ENCODE measurements around the gene SMARCC2. TPM values are rescaled to one million over a fixed set of nuclear protein-coding genes. Genes with fewer than 3 reads are reported as not detected.
A peak's percentile ranks its signal among the peaks of the same experiment; 100 is the strongest.

The SMARCC2 gene
- total RNA-seq, 2 experiments from 2014 or later: 68.3 to 137 TPM

DNA sequence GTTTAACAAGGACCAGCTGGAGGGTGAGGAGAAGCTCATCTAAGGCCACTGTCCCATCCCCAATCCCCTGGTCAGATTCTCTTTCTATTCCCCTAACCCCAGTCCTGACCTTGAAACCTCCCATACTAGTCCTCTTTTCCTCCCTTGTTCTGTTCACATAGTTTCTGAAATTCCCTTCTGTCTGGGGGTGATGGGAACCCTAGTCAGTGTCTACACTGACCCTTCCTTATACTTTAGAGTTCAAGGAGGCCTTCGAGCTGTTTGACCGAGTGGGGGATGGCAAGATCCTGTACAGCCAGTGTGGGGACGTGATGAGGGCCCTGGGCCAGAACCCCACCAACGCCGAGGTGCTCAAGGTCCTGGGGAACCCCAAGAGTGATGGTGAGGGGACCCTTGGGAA, 34.5 kb downstream of the SMARCC2 start:
- TF ChIP-seq, protein P1, sequence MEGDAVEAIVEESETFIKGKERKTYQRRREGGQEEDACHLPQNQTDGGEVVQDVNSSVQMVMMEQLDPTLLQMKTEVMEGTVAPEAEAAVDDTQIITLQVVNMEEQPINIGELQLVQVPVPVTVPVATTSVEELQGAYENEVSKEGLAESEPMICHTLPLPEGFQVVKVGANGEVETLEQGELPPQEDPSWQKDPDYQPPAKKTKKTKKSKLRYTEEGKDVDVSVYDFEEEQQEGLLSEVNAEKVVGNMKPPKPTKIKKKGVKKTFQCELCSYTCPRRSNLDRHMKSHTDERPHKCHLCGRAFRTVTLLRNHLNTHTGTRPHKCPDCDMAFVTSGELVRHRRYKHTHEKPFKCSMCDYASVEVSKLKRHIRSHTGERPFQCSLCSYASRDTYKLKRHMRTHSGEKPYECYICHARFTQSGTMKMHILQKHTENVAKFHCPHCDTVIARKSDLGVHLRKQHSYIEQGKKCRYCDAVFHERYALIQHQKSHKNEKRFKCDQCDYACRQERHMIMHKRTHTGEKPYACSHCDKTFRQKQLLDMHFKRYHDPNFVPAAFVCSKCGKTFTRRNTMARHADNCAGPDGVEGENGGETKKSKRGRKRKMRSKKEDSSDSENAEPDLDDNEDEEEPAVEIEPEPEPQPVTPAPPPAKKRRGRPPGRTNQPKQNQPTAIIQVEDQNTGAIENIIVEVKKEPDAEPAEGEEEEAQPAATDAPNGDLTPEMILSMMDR (conservative IDR thresholded peaks at IDR 0.05; ENCODE audit: low read length): no peak
- TF ChIP-seq EZH2phosphoT487 (IDR thresholded peaks at IDR 0.05; ENCODE audit: borderline replicate concordance, low read depth, low read length): no peak
- H2AFZ ChIP-seq (ENCODE audit: low read length): no peak overlapping the region
- H3K27ac ChIP-seq (ENCODE audit: low read depth, low read length, poor library complexity, severe bottlenecking): no peak overlapping the region
- H3K4me3 ChIP-seq (ENCODE audit: low read depth, low read length, poor library complexity, severe bottlenecking): no peak overlapping the region
- H4K20me1 ChIP-seq (ENCODE audit: insufficient read depth, low read length): peaks cover 3% of the 10 kb centered on the region; the same call in 1 of the 2 replicates
- no peaks in the 10 kb centered on the region for H3K9me2 ChIP-seq (ENCODE audit: insufficient read depth, low read length)
- CTCF ChIA-PET (ENCODE audit: unreplicated experiment): no interaction called here
- peaks cover 21% of the 10 kb centered on the region for H3K36me3 ChIP-seq (ENCODE audit: insufficient read depth, low read length)
- BruUV-seq (replicated peaks): no TSS peak
- POLR2A ChIA-PET: interaction anchor here (0.5 to 1.4 kb wide), 3 partner anchors 27 to 413 kb away, joined by 3 to 4 read pairs (median 3); partner anchors contain the start of gene ESYT1
- no peaks in the 10 kb centered on the region for H3K9me3 ChIP-seq (ENCODE audit: low read length)
- 0 out of 2 replicates have a peak overlapping the region, but pooled peaks have one; percentile 95 for H3K4me2 ChIP-seq (ENCODE audit: low read length)
- no peak for DNase-seq (ENCODE audit: low spot score)
- H3K4me1 ChIP-seq (ENCODE audit: insufficient read depth, low read length, poor library complexity, severe bottlenecking): peaks cover 43% of the 10 kb centered on the region
- intact Hi-C loops (cut with micrococcal nuclease; ENCODE audit: unreplicated experiment): no loop called here
- peaks cover 28% of the 10 kb centered on the region for H3K79me2 ChIP-seq (ENCODE audit: insufficient read depth, low read depth, low read length)

DNA sequence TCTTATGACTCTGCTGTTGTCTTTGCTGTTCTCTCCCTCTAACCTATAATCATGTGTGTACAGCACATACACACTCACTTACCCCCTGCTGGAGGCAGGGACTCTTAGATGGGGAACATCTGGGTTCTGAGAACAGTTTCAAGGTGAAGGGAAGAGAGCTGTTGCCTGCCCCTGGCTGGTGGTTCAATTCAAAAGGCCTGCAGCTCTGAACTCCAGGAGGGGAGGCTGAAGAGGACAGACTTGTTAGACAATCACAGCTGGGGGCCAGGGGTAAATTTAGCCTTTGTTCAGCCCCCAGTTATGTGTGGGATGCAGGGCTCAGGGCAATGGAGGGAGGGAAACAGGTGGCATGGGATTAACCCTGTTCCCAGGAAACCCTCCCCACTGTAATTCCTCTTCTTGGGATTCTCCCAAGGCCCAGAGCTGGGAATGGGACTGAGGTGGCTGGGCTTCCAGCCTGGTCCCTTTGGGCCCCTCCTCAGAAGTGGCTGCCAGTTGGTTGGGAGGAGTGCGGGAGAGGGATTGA, 35.0 kb downstream of the SMARCC2 start:
- Histone ChIP-seq H4K20me1 (ENCODE audit: insufficient read depth, low read length) (no peaks in the 10 kb centered on the region), H3K4me1 (ENCODE audit: insufficient read depth, low read length, poor library complexity, severe bottlenecking) (peaks cover 38% of the 10 kb centered on the region), H3K9me2 (ENCODE audit: insufficient read depth, low read length) (no peaks in the 10 kb centered on the region), H3K79me2 (ENCODE audit: insufficient read depth, low read depth, low read length) (peaks cover 23% of the 10 kb centered on the region), H3K36me3 (ENCODE audit: insufficient read depth, low read length) (peaks cover 21% of the 10 kb centered on the region; the same call in 1 of the 2 replicates), H2AFZ (ENCODE audit: low read length) (no peak overlapping the region), H3K27ac (ENCODE audit: low read depth, low read length, poor library complexity, severe bottlenecking) (peak overlapping the region; percentile 27), H3K9me3 (ENCODE audit: low read length) (no peaks in the 10 kb centered on the region), H3K4me2 (ENCODE audit: low read length) (peak overlapping the region; percentile 95), H3K4me3 (ENCODE audit: low read depth, low read length, poor library complexity, severe bottlenecking) (no peak overlapping the region)
- intact Hi-C loops (cut with micrococcal nuclease; ENCODE audit: unreplicated experiment): no loop called here
- CTCF ChIA-PET (ENCODE audit: unreplicated experiment): no interaction called here
- no TSS peak for BruUV-seq (replicated peaks)
- DNase-seq (ENCODE audit: low spot score): peak; percentile 39
- TF ChIP-seq, protein P1 (conservative IDR thresholded peaks at IDR 0.05; ENCODE audit: low read length): no peak
- no peak for TF ChIP-seq EZH2phosphoT487 (IDR thresholded peaks at IDR 0.05; ENCODE audit: borderline replicate concordance, low read depth, low read length)
- POLR2A ChIA-PET: interaction anchor here (0.5 to 1.4 kb wide), 3 partner anchors 26 to 414 kb away, joined by 3 to 4 read pairs (median 3); partner anchors contain the start of gene ESYT1

DNA sequence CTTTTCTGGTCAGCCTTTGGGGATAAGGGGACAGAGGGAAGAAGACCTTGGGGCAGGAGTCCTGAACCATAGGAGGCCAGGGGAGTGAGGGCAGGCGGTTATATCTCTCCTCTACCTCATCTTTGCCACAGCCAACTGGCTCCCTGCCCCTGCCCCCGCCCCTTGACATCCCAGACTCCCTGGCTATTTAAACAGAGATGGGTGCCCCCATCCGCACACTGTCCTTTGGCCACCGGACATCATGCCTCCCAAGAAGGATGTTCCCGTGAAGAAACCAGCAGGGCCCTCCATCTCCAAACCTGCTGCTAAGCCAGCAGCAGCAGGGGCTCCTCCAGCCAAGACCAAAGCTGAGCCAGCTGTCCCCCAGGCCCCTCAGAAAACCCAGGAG, 35.6 kb downstream of the SMARCC2 start:
- CTCF ChIA-PET (ENCODE audit: unreplicated experiment): no interaction called here
- no peak overlapping the region for H2AFZ ChIP-seq (ENCODE audit: low read length)
- H3K4me3 ChIP-seq (ENCODE audit: low read depth, low read length, poor library complexity, severe bottlenecking): peak overlapping the region; percentile 77
- H4K20me1 ChIP-seq (ENCODE audit: insufficient read depth, low read length): no peaks in the 10 kb centered on the region
- no peaks in the 10 kb centered on the region for H3K9me2 ChIP-seq (ENCODE audit: insufficient read depth, low read length)
- peaks cover 17% of the 10 kb centered on the region for H3K79me2 ChIP-seq (ENCODE audit: insufficient read depth, low read depth, low read length)
- no peaks in the 10 kb centered on the region for H3K9me3 ChIP-seq (ENCODE audit: low read length)
- peaks cover 14% of the 10 kb centered on the region; the same call in 1 of the 2 replicates for H3K36me3 ChIP-seq (ENCODE audit: insufficient read depth, low read length)
- TF ChIP-seq, protein P1 (conservative IDR thresholded peaks at IDR 0.05; ENCODE audit: low read length): no peak
- TF ChIP-seq EZH2phosphoT487 (IDR thresholded peaks at IDR 0.05; ENCODE audit: borderline replicate concordance, low read depth, low read length): no peak
- intact Hi-C loops (cut with micrococcal nuclease; ENCODE audit: unreplicated experiment): no loop called here
- peak overlapping the region; percentile 27 for H3K27ac ChIP-seq (ENCODE audit: low read depth, low read length, poor library complexity, severe bottlenecking)
- H3K4me1 ChIP-seq (ENCODE audit: insufficient read depth, low read length, poor library complexity, severe bottlenecking): peaks cover 36% of the 10 kb centered on the region
- POLR2A ChIA-PET: interaction anchor here (1.0 to 1.4 kb wide), 2 partner anchors 26 to 37 kb away, joined by 3 to 4 read pairs; partner anchors contain the start of gene ESYT1
- no TSS peak for BruUV-seq (replicated peaks)
- DNase-seq (ENCODE audit: low spot score): no peak
- peak overlapping the region; percentile 95 for H3K4me2 ChIP-seq (ENCODE audit: low read length)
